OCI-LY3 (cell line): ENCODE measurements around the gene MTHFS.

Experiments used
- H2AFZ ChIP-seq: fragments of 200-600, 300-600 bp; shearing (Covaris generic); 2 replicates; pipeline ENCODE4 v1.6.0; 2014; ENCODE audit warnings: antibody characterized with exemption, low read depth, low read length
- H3K27ac ChIP-seq: fragments of 200-600, 300-600 bp; sonication (generic); 2 replicates; pipeline ENCODE4 v1.5.1; 2014; ENCODE audit warnings: mild to moderate bottlenecking, low read length, moderate library complexity, mixed read lengths
- H3K27me3 ChIP-seq: fragments of 200-600, 300-600 bp; sonication (generic); 2 replicates; pipeline ENCODE4 v1.6.1; 2014; ENCODE audit warnings: low read depth, low read length, mixed read lengths
- H3K36me3 ChIP-seq: fragments of 200-600, 300-600 bp; sonication (generic); replicated peaks from 2 replicates; pipeline ENCODE3; 2014; ENCODE audit warnings: low read depth, low read length, mixed read lengths
- H3K4me1 ChIP-seq: fragments of 300-600, 200-600 bp; sonication (generic); 2 replicates; pipeline ENCODE4 v1.6.1; 2014; ENCODE audit warnings: low read length, mixed read lengths
- H3K4me2 ChIP-seq: fragments of 200-600, 300-600 bp; sonication (generic); 2 replicates; pipeline ENCODE4 v1.6.1; 2014; ENCODE audit warnings: low read length, mixed read lengths
- H3K4me3 ChIP-seq: fragments of 300-600, 200-600 bp; sonication (generic); 2 replicates; pipeline ENCODE4 v1.5.1; 2014; ENCODE audit warnings: antibody characterized with exemption, mild to moderate bottlenecking, low read length, moderate library complexity
- H3K79me2 ChIP-seq: fragments of 300-600, 200-600 bp; shearing (Covaris generic); 2 replicates; pipeline ENCODE4 v1.6.1; 2014; ENCODE audit warnings: mild to moderate bottlenecking, low read length, mixed read lengths
- H3K9ac ChIP-seq: fragments of 300-600, 200-600 bp; shearing (Covaris generic); 2 replicates; pipeline ENCODE4 v1.6.0; 2014; ENCODE audit warnings: mild to moderate bottlenecking, low read length, moderate library complexity
- H3K9me3 ChIP-seq: fragments of 200-600, 300-600 bp; shearing (Covaris generic); 2 replicates; pipeline ENCODE4 v1.6.1; 2014; ENCODE audit warnings: low read length, mixed read lengths; ENCODE audit not compliant: insufficient read depth
- H4K20me1 ChIP-seq: fragments of 200-600, 300-600 bp; sonication (generic); 2 replicates; pipeline ENCODE4 v1.6.1; 2016; ENCODE audit warnings: low read length, mixed read lengths; ENCODE audit not compliant: insufficient read depth
- EZH2phosphoT487 ChIP-seq: fragments of 200-600 bp; shearing (Covaris generic); IDR thresholded peaks from 2 replicates; pipeline ENCODE4 v1.6.1; 2018; ENCODE audit warnings: antibody characterized with exemption, mixed run types, low read depth
- TF ChIP-seq, protein P1 (sequence below): fragments of 200-600, 300-600 bp; sonication (generic); IDR thresholded peaks from 2 replicates; pipeline ENCODE4 v1.5.1; 2014; ENCODE audit warnings: antibody characterized with exemption, low read length, low read depth

MTHFS gene

DNA sequence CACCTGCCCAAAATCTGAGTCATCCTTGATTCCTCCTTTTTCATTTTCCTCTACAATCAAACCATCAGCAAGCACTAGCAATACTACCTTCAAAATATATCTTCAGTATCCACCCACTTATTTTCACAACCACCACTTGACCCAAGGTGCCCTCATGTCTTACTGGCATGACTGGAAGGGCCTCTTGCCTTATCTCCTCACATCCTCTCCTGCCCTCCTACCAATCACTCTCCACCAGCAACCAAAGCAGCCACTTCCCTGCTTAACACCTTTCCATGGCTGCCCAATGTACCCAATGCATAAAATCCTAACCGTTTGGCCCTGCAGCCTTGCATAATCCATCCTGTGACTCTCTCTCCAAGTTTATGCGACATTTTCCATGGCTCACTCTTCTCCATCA, 76.0 kb downstream of the MTHFS start:
- TF ChIP-seq, protein P1, sequence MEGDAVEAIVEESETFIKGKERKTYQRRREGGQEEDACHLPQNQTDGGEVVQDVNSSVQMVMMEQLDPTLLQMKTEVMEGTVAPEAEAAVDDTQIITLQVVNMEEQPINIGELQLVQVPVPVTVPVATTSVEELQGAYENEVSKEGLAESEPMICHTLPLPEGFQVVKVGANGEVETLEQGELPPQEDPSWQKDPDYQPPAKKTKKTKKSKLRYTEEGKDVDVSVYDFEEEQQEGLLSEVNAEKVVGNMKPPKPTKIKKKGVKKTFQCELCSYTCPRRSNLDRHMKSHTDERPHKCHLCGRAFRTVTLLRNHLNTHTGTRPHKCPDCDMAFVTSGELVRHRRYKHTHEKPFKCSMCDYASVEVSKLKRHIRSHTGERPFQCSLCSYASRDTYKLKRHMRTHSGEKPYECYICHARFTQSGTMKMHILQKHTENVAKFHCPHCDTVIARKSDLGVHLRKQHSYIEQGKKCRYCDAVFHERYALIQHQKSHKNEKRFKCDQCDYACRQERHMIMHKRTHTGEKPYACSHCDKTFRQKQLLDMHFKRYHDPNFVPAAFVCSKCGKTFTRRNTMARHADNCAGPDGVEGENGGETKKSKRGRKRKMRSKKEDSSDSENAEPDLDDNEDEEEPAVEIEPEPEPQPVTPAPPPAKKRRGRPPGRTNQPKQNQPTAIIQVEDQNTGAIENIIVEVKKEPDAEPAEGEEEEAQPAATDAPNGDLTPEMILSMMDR = no peak
- no peak for TF ChIP-seq EZH2phosphoT487
- no peaks in the 10 kb centered on the region for H3K4me1 ChIP-seq
- H3K79me2 ChIP-seq = no peaks in the 10 kb centered on the region
- no peaks in the 10 kb centered on the region for H3K27me3 ChIP-seq
- H2AFZ ChIP-seq = no peak overlapping the region
- 0 out of 2 replicates have a peak, but pooled peaks cover 4% of the 10 kb centered on the region for H3K9me3 ChIP-seq
- H3K4me3 ChIP-seq = no peak overlapping the region
- no peak overlapping the region for H3K9ac ChIP-seq
- peaks cover 5% of the 10 kb centered on the region for H3K36me3 ChIP-seq
- no peak overlapping the region for H3K4me2 ChIP-seq
- H4K20me1 ChIP-seq = no peaks in the 10 kb centered on the region
- no peak overlapping the region for H3K27ac ChIP-seq

DNA sequence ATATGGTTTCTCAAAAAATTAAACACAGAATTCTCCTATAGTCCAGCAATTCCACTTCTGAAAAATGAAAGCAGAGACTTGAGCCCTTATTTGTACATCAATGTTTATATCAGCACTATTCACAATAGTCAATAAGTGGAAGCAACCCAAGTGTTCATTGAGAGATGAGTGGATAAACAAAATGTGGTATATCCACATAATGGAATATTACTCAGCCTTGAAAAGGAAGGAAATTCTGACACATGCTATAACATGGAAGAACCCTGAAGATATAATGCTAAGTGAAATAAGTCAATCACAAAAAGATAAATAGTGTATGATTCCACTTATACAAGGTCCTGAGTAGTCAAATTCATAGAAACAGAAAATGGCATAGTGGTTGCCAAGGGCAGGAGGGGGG, 76.6 kb downstream of the MTHFS start:
- H3K4me2 ChIP-seq = no peak overlapping the region
- no peak overlapping the region for H2AFZ ChIP-seq
- no peaks in the 10 kb centered on the region for H4K20me1 ChIP-seq
- H3K36me3 ChIP-seq = peaks cover 5% of the 10 kb centered on the region
- no peak overlapping the region for H3K4me3 ChIP-seq
- H3K79me2 ChIP-seq = no peaks in the 10 kb centered on the region
- H3K4me1 ChIP-seq = no peaks in the 10 kb centered on the region
- H3K27ac ChIP-seq = no peak overlapping the region
- H3K9me3 ChIP-seq = 0 out of 2 replicates have a peak, but pooled peaks cover 4% of the 10 kb centered on the region
- TF ChIP-seq EZH2phosphoT487 = no peak
- TF ChIP-seq, protein P1 = no peak
- no peaks in the 10 kb centered on the region for H3K27me3 ChIP-seq
- H3K9ac ChIP-seq = no peak overlapping the region

DNA sequence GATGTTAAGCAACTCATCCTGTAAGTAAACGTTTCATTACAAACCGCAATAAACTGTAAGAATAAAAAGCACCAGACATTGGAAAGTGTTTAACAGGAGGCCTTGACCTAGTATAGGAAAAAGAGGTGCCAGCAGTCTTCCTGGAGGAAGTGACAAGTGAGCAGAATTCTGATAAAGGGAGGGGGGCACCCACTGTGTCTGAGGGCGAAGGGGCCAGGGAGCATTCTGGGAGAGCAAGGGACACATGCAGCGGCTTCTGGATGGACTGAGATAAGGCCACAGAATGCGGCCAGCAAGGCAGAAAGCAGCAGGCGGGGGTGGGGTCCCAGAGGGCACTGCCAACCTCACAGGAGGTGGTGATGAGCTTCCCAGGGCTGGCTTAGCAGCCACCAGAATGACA, 80.2 kb downstream of the MTHFS start:
- H3K9me3 ChIP-seq = 0 out of 2 replicates have a peak, but pooled peaks cover 4% of the 10 kb centered on the region
- no peaks in the 10 kb centered on the region for H3K4me1 ChIP-seq
- H3K36me3 ChIP-seq = peaks cover 5% of the 10 kb centered on the region
- no peak overlapping the region for H2AFZ ChIP-seq
- no peaks in the 10 kb centered on the region for H3K79me2 ChIP-seq
- H3K27me3 ChIP-seq = no peaks in the 10 kb centered on the region
- no peaks in the 10 kb centered on the region for H4K20me1 ChIP-seq
- no peak overlapping the region for H3K4me2 ChIP-seq
- H3K27ac ChIP-seq = no peak overlapping the region
- TF ChIP-seq, protein P1 = no peak
- no peak for TF ChIP-seq EZH2phosphoT487
- no peak overlapping the region for H3K4me3 ChIP-seq
- no peak overlapping the region for H3K9ac ChIP-seq

DNA sequence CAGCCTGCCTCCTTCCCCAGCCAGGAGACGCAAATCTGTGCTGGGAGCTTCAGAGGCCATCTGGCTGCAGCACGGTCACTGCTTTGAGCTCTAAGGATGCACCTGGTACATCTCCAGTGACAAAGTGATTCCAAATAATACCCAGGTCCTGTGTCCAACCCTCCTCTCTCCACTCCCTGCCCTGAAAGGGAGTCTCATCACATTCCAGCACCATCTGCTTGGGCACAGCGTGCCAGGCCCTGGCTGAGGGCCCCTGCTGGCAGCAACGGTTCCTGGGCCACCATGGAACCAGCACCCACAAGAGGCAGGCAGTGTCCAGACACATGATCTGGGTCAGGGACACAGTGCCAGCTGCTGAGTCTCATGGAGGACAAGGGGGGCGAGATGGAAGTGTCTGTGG, 81.3 kb downstream of the MTHFS start:
- Histone ChIP-seq H3K27me3 (no peaks in the 10 kb centered on the region), H3K36me3 (peaks cover 5% of the 10 kb centered on the region), H3K9ac (no peak overlapping the region), H3K27ac (no peak overlapping the region), H2AFZ (no peak overlapping the region), H3K4me3 (no peak overlapping the region), H3K79me2 (no peaks in the 10 kb centered on the region), H3K4me1 (no peaks in the 10 kb centered on the region), H3K4me2 (no peak overlapping the region), H3K9me3 (0 out of 2 replicates have a peak, but pooled peaks cover 4% of the 10 kb centered on the region), H4K20me1 (no peaks in the 10 kb centered on the region)
- TF ChIP-seq EZH2phosphoT487 = no peak
- TF ChIP-seq, protein P1 = no peak
